HEK293 (cell line): ENCODE data around the gene WDHD1.
A peak's percentile ranks its signal among the peaks of the same experiment; 100 is the strongest.

Experiments
- CTCF ChIA-PET: fragments of 350-600 bp; formaldehyde crosslinking; extraction: SDS; loops from one replicate; lab custom pipeline; 2021; ENCODE audit warnings: antibody characterized with exemption; lab: Yijun Ruan, JAX
- POLR2A ChIA-PET: fragments of 300-600 bp; formaldehyde crosslinking; extraction: SDS; loops from one replicate; lab custom pipeline; 2020; ENCODE audit warnings: antibody characterized with exemption, inconsistent platforms; lab: Yijun Ruan, JAX
- H3K27ac ChIP-seq: fragments of 200-500 bp; sonication (Bioruptor generic); 2 replicates; pipeline ENCODE4 v1.5.1; 2014; ENCODE audit warnings: low read depth, low read length, control low read depth, inconsistent platforms; ENCODE audit errors: extremely low read depth
- H3K36me3 ChIP-seq, 2 experiments: fragments of 200-500 bp in 1 of 2; sonication (Bioruptor generic) in 1 of 2; 1 replicate in 1 of 2; 2 replicates in 1 of 2; pipeline ENCODE4 v1.5.1; 2014 to 2017; ENCODE audit warnings: inconsistent platforms in 2 of 2, low read length in 2 of 2; ENCODE audit not compliant: control insufficient read depth in 2 of 2, insufficient read depth in 1 of 2
- H3K4me1 ChIP-seq: fragments of 200-500 bp; sonication (Bioruptor generic); 2 replicates; pipeline ENCODE4 v1.5.1; 2014; ENCODE audit warnings: mild to moderate bottlenecking, low read length, inconsistent platforms; ENCODE audit not compliant: control insufficient read depth, insufficient read depth
- H3K4me3 ChIP-seq: 2 replicates; pipeline ENCODE4 v1.5.1; 2011; ENCODE audit warnings: low read depth, mild to moderate bottlenecking, control low read depth, low read length, moderate library complexity
- H3K9me3 ChIP-seq: fragments of 200-500 bp; sonication (Bioruptor generic); 2 replicates; pipeline ENCODE4 v1.5.1; 2014; ENCODE audit warnings: low read depth, low read length, inconsistent platforms; ENCODE audit not compliant: control insufficient read depth, insufficient read depth
- AEBP2 ChIP-seq: fragments of 450-650 bp; formaldehyde crosslinking; IDR thresholded peaks from 2 replicates; pipeline ENCODE4 v1.5.1; 2016; ENCODE audit warnings: missing biosample characterization, missing genetic modification characterization, borderline replicate concordance
- HOXC10 ChIP-seq: sonication (generic); formaldehyde crosslinking; IDR thresholded peaks from 2 replicates; pipeline ENCODE4 v1.8.1; 2023; ENCODE audit warnings: mild to moderate bottlenecking, missing genetic modification reagents
- KLF10 ChIP-seq: fragments of 450-650 bp; IDR thresholded peaks from 2 replicates; pipeline ENCODE4 v1.5.1; 2018; ENCODE audit warnings: missing biosample characterization, mild to moderate bottlenecking, missing genetic modification characterization
- MYNN ChIP-seq: fragments of 450-650 bp; formaldehyde crosslinking; IDR thresholded peaks from 2 replicates; pipeline ENCODE4 v1.5.1; 2016; ENCODE audit warnings: missing biosample characterization, missing genetic modification characterization, borderline replicate concordance
- OVOL3 ChIP-seq: fragments of 450-650 bp; formaldehyde crosslinking; IDR thresholded peaks from 2 replicates; pipeline ENCODE4 v1.5.1; 2016; ENCODE audit warnings: missing biosample characterization, missing genetic modification characterization
- SP3 ChIP-seq: fragments of 450-650 bp; formaldehyde crosslinking; IDR thresholded peaks from 2 replicates; pipeline ENCODE4 v1.5.1; 2016; ENCODE audit warnings: missing biosample characterization, missing genetic modification characterization
- ZBTB8A ChIP-seq: fragments of 450-650 bp; formaldehyde crosslinking; IDR thresholded peaks from 2 replicates; pipeline ENCODE4 v1.5.1; 2016; ENCODE audit warnings: missing biosample characterization, missing genetic modification characterization
- ZNF211 ChIP-seq: fragments of 450-650 bp; formaldehyde crosslinking; IDR thresholded peaks from 2 replicates; pipeline ENCODE4 v1.5.1; 2016; ENCODE audit warnings: low read depth, missing biosample characterization, missing genetic modification characterization
- ZNF239 ChIP-seq: fragments of 450-650 bp; formaldehyde crosslinking; IDR thresholded peaks from 2 replicates; pipeline ENCODE4 v1.5.1; 2016; ENCODE audit warnings: missing biosample characterization, missing genetic modification characterization
- ZNF274 ChIP-seq, 2 experiments: fragments of 200-500 bp in 1 of 2; fragments of 450-650 bp in 1 of 2; sonication (Bioruptor generic) in 1 of 2; formaldehyde crosslinking in 1 of 2; IDR thresholded peaks; 2 replicates each; pipeline versions ENCODE4 v1.5.1 to v1.6.1; 2014 to 2016; ENCODE audit warnings: borderline replicate concordance in 1 of 2, inconsistent platforms in 1 of 2, low read length in 1 of 2, missing biosample characterization in 1 of 2, missing genetic modification characterization in 1 of 2
- ZNF449 ChIP-seq: fragments of 450-650 bp; formaldehyde crosslinking; IDR thresholded peaks from 2 replicates; pipeline ENCODE4 v1.5.1; 2017; ENCODE audit warnings: missing biosample characterization, mild to moderate bottlenecking, missing genetic modification characterization, moderate library complexity
- ZNF571 ChIP-seq: fragments of 450-650 bp; formaldehyde crosslinking; IDR thresholded peaks from 2 replicates; pipeline ENCODE4 v1.5.0; 2017; ENCODE audit warnings: missing biosample characterization, missing genetic modification characterization
- ZSCAN5A ChIP-seq: fragments of 450-650 bp; formaldehyde crosslinking; IDR thresholded peaks from 2 replicates; pipeline ENCODE4 v1.5.1; 2016; ENCODE audit warnings: missing biosample characterization, missing genetic modification characterization
- TF ChIP-seq, protein P1 (sequence below): fragments of 450-650 bp; formaldehyde crosslinking; IDR thresholded peaks from 2 replicates; pipeline ENCODE4 v1.5.1; 2017; ENCODE audit warnings: missing biosample characterization, missing genetic modification characterization

The WDHD1 gene

GRCh38 chr14:55028066-55028465, 1.2 kb upstream of the WDHD1 start:
- POLR2A ChIA-PET: interaction anchor here (3.6 kb wide), 1 partner anchor 24 kb away, joined by 47 read pairs; the partner anchor contains the start of gene MAPK1IP1L
- Histone ChIP-seq H3K9me3 (no peaks in the 10 kb centered on the region), H3K27ac (peak overlapping the region; percentile 89), H3K4me3 (peak overlapping the region; percentile 99), H3K36me3 (peaks cover 10 to 19% of the 10 kb centered on the region in 2 experiments), H3K4me1 (peaks cover 25% of the 10 kb centered on the region)
- TF ChIP-seq SP3 (tag by site-specific recombination): no peak
- no peak for TF ChIP-seq MYNN (tag by site-specific recombination)
- CTCF ChIA-PET: interaction anchor here (0.8 kb wide), 1 partner anchor 23 kb away, joined by 3 read pairs; no protein-coding TSS in a partner anchor

- TF ChIP-seq ZNF449 (tag by site-specific recombination) (no peak), OVOL3 (tag by site-specific recombination) (no peak), HOXC10 (CRISPR knock-in tag) (no peak), KLF10 (no peak), ZNF211 (tag by site-specific recombination) (no peak), ZNF274 (IDR thresholded peaks at IDR 0.05; ENCODE audit: low read length) (no peak), ZNF274 (tag by site-specific recombination; IDR thresholded peaks at IDR 0.05; ENCODE audit: borderline replicate concordance) (no peak), ZSCAN5A (tag by site-specific recombination) (no peak), AEBP2 (no peak), ZNF239 (tag by site-specific recombination) (no peak), ZBTB8A (tag by site-specific recombination) (no peak), ZNF571 (tag by site-specific recombination) (no peak), SP3 (tag by site-specific recombination) (no peak)
- TF ChIP-seq, protein P1, sequence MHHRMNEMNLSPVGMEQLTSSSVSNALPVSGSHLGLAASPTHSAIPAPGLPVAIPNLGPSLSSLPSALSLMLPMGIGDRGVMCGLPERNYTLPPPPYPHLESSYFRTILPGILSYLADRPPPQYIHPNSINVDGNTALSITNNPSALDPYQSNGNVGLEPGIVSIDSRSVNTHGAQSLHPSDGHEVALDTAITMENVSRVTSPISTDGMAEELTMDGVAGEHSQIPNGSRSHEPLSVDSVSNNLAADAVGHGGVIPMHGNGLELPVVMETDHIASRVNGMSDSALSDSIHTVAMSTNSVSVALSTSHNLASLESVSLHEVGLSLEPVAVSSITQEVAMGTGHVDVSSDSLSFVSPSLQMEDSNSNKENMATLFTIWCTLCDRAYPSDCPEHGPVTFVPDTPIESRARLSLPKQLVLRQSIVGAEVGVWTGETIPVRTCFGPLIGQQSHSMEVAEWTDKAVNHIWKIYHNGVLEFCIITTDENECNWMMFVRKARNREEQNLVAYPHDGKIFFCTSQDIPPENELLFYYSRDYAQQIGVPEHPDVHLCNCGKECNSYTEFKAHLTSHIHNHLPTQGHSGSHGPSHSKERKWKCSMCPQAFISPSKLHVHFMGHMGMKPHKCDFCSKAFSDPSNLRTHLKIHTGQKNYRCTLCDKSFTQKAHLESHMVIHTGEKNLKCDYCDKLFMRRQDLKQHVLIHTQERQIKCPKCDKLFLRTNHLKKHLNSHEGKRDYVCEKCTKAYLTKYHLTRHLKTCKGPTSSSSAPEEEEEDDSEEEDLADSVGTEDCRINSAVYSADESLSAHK (tag by site-specific recombination): no peak
- H3K4me1 ChIP-seq: peaks cover 24% of the 10 kb centered on the region
- H3K9me3 ChIP-seq: no peaks in the 10 kb centered on the region
- peak overlapping the region; percentile 89 for H3K27ac ChIP-seq
- POLR2A ChIA-PET: interaction anchor here (0.7 to 3.6 kb wide), 14 partner anchors 8 to 538 kb away, joined by 3 to 47 read pairs (median 4); partner anchors contain the start of genes CGRRF1, GCH1 and MAPK1IP1L
- CTCF ChIA-PET: interaction anchor here (0.6 to 1.0 kb wide), 3 partner anchors 24 to 1560 kb away, joined by 3 to 6 read pairs (median 3); no protein-coding TSS in a partner anchor
- peaks cover 12 to 19% of the 10 kb centered on the region in 2 experiments; a peak in 2 of 3 replicates for H3K36me3 ChIP-seq
- peak overlapping the region; percentile 99 for H3K4me3 ChIP-seq
Observed at GRCh38 chr14:55026441-55026792, 482 bp downstream of the WDHD1 start.
